Activated CD4-positive, CD25-positive, alpha-beta regulatory T cell (primary cell): Measurements from ENCODE around the gene LBH.
A peak's percentile ranks its signal among the peaks of the same experiment; 100 is the strongest.

Experiments used
- DNase-seq, 4 experiments: peaks; one replicate each; lab custom pipeline; 2025; lab: John Stamatoyannopoulos, UW

Gene LBH

DNA sequence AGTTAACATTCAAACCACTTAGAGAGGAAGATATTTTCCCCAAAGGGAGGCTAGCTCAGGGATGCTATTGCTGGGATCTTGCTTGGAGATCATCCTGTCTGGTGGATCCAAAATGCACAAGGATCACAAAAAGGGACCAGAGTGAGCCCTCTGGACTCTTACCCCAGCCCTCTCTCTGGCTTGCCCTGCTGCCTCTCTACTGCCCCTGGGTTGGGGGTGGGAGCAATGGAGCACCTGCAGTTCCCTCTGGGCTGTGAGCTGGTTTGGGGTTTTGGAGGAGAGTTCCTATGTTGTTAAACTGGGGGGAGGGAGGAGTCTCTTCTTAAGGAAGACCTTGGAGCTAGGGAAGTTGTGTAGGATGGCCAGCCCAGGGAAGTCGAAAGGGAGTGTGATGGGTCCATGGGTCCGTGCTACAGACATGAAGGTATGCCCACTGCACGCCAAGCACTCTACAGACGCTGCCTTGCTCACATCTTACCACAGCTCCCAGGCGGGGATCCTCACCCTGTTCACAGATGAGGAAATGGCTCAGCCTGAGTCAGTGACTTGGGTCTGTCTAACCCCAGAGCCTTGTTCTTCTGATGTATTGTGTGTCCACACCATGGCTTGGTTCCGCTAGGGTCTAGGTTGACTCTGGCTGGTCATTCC, 3.8 kb downstream of the LBH start:
- DNase-seq = peak in 3 of 4 experiments; percentile 17 to 37 (median 19)

DNA sequence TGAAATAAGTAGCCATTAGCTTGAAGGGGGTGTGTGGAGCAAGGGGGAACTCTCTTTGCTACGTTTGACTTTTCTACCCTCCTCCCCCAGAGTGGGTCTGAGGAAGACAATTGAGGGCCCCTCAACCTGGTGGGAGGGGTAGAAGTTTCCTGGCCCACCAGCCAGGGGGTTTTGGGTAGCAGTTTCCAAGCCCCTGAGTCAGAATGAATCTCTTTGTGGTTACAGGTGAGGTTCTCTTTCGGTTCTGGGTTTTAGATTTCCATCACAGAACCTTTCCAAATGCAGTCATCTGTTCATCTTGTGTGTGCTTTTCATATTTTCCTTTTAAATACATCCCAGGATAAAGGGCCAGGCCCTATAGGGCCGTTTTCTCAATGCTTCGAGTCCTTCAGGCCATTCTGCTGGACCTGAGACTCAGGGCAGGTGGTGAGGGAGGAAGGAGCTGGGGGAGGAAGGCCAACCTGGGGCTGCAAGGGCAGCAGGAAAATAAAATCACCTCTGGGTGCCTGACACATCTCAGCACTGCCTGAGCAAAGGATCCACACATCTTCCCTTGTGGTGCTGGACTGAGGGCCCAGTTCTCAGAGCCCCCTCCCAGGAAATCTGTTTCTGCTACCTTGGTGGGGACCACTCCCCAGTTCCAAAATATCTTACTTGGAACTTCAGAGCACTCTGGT, 4.7 kb downstream of the LBH start:
- peak in 1 of 4 experiments; percentile 32 for DNase-seq

DNA sequence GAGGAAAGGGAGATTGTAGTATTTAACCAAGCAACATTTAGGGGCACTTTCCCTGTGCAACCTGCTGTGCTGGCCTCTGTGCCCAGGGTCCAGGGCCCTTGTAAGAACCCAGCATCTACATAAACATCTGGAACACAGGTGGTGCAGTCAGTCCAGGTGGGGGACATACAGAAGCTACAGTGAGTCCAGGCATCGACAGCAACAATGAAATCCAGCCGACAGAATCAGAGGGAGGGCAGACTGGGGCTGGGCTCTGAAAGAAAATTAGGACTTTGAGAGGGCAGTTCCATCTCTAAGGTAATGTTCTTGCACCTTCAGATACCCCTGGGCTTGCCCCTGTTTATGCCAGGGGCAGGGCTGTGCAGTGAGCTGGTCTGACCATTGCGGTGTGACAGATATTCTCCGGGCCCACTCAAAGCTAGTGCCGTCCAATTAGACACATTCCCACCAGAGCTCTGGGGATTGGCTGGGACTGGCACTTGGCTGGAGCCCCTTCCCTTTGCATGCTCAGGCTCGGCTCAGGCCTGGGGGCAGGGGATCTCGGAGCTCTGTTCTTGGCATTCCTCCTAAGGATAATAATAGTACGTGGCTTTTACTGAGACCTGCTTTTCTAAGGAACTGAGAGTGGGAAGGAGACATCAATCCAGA, 5.4 kb downstream of the LBH start:
- no peak for DNase-seq

DNA sequence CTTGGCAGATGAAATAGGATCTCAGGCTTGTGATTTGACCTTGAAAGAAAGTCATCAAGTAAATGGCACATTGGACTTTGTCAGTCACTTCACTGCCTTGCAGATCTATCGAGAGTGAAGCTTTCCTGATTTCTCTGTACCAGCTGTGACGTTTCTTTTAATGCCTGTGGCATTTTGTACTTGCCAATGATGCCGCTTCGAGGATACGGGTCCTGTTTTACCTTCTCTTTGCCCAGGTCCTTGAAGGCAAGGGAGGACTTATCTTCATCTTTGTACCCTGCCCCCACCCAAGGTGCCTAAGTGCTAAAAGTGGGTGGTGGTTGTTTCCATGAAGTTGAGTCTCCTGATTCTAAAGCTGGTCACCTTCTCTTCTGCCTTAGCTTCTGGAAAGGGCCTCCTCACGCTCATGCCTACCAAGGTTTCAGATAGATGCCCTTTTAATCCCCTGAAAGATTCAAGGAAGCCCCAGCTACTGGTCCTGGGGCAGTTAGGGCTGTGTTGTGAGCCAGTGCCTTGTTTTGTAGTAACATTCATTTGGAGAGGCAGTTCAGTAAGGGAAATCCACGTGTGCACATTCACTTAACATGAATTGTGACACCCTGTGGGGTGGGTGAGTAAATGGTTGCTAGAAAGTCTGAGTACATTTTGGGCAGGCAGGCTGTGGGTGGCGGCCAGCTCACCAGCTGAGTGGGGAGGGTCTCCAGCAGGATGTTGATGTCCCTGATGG, 6.1 kb downstream of the LBH start:
- DNase-seq = peak in 1 of 4 experiments; percentile 12

DNA sequence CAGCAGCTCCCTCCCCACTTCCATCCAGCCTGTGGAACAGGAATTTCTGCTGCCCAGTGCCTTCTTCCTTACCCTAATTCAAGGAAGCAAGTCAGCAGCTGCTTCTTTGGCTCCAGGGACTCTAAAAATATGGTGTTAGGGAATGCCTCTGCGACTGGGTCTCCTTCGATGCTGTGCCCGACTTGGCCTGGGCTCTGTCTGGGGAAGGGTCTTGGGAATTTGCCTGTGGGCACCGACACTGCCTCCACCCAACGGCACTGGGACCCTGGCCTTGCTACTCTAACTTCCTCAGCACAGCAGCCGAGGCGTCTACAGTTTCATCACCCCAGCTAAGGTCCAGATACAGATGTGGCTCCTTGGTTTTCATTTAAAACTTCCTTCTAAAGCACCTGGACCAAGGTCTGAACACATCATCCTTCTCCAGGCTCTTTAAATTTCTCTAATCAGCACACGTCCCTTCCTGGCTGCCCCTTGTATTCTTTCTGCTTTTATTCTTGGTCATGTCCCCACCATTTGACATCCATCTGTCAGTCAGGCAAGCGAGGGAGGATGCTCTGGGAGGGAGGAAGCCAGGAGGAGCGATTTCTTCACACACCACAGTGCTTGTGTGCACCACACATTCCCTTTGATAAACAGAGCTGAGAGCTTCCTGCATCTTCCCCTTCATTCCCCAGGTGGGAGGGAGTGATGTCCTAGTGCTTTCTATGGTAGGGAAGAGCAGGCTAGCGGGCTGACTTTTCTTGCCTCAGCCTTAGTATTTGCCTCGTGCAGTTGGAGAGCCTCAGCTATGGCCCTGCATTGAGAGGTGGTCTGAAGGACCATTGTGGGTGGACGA, 6.8 kb downstream of the LBH start:
- DNase-seq = no peak

DNA sequence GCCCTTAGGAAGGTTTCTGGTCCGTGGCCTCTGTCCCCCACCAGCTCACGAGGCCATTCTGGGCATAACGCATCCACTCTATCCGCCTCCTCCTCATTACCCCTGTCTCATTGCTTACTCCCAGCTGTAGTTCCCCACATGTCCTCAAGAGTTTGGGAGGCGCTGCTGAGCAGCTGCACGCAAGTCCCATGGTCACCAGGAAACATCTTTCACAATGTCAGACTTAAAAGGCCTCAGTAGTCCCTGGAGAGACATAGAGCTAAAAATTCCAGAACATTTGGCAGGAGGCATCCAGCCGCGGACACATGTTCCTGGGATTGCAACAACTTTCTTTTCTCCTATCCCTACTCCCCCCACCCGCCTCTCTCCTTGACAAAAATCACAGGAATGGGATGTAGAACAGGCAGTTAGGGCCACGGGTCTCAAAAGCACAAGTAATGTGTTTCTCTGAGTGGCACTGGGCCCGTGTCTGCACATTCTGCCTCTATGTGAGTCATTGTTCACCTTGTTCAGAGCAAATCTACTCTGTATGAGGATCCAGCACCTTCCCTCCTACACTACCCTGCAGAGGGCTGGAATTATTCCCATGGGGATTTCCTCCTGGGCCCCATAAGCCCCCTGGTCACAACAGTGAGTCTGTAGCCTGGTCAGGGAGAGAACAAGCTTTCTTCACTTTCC, 8.1 kb downstream of the LBH start:
- DNase-seq = peak; percentile 39 to 64 (median 44)

DNA sequence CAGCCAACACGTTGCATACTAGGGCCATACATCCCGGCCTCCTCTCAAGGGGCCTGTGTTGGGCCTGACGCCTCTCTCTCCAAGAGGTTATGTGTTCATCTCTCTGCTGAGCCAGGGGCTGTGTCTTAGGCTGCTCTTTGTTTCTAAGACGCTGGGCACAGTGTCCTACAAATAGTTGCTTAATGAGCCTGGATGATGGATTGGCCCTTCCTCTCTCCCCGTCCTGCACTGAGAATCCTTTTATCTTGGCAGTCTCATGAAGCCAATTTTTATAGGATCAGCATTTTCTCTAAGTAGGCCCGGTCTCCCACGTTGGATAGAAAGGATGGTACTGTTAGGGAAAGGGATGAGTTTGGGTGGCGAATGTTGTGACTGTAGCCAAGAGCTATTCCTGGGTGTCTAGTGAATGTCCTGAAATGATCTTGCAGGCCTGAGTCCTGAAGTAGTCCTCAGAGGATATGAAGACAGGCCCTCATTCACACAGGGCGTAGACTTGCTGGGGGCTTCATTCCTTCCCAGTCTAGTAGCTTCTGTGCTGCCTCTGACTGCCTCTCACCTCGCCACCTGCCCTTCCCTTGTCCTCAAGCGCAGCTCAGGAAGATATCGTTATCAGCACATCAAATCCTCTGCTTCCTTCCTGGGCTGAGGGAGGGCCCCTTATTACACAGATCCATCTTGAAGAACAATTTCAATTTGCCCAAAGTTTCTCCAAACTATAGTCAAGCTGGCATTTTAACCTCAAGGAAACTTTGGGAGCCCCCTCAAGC, 8.8 kb downstream of the LBH start:
- DNase-seq = no peak

DNA sequence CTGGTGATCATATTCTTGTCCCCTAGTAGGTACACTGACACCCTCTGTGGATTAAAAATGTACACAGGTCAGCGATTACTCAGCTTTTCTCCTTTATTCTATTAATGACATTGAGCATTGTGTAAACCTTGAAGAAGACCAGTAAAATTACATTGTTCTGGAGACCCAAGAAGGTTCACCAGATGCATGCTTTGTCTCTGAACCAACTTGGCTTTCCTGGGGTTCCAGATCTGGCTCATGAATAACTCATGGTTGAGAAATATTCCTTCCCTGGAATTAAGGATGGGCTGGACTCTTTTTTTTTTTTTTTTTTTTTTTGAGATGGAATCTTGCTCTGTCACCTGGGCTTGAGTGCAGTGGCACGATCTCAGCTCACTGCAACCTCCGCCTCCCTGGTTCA, 11.9 kb downstream of the LBH start:
- DNase-seq = no peak

DNA sequence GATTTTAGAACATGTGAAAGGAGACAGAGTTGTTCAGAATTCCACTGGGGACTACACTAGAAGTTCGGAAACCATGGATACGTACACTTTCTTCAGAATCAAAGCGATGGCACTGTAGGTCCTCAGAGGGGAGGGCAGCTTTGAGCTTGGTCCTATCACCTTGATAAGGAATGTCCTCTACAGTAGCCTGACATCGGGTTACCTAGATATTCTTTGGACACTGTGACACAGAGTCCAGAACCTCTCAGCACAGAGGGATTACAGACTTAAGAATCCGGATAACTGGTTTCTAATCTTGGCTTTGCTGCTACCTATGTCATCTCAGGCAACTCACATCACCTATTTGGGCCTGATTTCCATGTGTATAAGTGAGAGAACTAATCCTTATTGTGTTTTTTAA, 14.0 kb downstream of the LBH start:
- no peak for DNase-seq

DNA sequence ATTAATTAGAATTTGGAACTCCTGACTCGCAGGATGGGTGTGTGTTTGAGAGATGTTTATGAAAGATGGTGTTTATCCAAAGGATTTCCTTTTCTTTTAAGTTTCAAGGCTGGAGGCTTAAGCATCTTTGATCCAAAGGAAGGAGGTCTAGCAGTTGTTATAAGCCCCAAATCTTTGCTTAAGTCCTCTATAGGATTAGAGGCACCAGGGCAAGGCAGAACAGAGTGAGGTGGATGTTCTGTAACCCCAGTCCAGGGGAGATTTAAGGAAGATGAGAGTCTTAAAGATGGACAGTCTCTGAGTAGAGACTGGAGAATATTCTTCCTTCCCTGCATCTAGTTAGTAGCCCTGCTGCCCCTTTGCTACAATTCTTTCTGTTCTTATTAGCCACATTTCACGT, 17.5 kb downstream of the LBH start:
- DNase-seq = no peak

DNA sequence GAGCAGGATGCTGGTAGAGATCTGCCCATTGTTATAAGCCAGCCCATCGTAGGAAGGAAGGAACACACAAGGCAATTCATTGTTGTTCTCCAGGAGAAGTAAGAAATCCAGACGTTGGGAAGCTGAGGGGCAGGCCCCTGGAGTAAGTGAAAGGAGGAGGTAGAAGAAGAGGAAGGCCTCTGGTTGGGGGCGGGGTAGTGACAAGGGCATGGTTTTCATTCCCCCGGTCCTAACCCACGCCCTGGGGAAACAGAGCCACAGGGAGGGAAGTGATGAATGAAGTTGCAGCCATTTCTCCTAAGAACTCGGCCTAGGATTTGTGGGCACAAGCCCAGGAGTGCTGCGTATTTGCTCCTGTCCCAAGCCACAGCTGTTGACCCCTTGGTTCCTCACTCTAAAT, 18.0 kb downstream of the LBH start:
- no peak for DNase-seq

DNA sequence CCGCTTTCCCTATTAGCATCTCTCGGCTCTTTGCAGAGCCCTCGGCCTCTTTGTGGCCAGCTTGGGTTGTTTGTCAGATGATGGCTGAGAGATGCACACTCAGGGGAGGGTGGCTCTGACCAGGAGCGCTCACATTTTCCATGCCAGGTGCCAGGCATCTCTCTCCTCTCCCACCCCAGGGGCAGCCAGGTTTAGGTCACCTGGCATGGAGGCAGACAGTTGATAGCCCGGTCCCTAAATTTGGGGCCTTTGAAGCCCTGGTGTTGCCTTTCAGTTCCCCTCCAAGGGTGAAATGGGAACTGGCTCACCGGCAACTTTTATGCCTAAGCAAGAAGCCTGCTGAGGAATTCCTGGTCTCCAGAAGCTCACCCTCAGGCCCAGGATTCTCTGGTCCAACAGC, 19.1 kb downstream of the LBH start:
- DNase-seq = no peak

DNA sequence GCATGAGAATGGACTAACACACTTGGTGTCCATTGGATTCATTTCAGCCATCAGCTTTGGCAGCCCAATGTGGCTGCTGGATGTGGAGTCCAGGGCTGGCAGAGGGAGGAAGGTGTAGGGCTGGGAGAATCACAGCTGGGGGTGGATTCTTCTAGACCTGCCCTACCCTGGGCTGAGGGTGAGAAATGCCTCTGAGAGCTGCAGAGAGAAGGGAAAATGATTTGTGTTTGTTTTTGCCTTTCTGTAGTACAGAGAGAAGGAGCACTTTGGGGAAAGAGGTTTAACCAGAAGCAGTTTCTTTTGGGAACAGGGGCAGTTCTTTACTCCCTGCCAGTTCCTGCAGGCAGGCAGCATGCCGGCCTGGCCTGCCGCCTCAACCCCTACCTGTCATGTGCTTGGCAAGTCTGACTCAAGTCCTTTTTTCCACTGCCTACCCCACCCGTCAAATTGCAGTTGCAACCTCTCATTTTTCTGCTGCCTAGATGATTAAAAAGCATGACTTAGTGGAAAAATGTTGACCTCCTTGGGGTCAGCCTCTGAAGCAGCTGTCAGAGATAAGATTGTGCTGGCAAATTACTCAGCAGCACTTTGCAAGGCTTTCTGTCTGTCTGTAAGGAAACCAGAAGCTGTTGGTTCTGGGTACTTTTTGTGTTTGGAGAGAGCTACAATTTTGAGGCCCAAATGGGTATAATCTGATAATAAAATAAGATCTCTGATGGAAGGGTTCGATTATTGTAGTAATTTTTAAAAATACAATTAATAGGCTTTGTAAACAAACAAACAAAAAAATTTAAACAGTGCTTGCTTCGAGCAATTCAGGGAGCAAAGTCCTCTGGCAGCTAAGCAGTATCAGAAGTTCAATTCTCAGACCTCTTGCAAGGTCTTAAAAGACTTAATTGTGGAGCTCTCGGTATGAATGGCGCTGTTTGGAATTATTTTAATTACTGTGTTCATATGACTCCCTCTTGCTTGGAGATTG, 21.7 kb downstream of the LBH start:
- peak in 2 of 4 experiments; percentile 33 to 34 for DNase-seq

DNA sequence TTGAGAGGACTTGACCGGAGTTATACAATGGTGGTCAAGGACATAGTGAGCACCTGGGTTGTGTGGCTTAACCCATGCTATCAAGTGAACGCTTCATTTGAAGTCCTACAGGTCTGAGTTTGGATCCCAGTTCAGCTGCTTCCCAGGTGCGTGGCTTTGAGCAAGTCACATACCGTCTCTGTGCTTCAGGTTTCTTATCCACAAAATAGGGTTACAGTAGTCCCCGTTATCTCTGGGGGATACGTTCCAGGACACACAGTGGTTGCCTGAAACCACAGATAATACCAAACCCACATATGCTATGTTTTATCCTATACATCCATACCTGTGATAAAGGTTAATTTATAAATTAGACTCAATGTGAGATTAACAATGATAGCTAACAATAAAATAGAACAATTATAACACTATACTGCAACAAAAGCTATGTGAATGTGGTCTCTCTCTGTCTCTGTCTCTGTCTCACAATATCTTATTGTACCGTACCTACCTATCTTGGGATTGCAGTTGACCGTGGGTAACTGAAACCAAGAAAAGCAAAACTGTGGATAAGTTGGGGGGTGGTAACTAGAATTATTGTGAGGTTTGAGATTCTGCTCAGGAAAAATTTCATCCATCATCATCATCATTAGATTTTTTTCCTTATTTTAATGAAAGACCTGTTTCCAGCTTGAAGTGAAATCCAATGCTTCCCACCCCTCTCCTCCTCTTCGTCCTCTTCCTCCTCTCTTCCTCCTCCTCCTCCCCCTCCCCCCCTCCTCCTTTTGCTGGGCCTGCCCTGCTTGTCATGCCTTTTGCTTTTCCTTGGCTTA, 22.7 kb downstream of the LBH start:
- DNase-seq = no peak

DNA sequence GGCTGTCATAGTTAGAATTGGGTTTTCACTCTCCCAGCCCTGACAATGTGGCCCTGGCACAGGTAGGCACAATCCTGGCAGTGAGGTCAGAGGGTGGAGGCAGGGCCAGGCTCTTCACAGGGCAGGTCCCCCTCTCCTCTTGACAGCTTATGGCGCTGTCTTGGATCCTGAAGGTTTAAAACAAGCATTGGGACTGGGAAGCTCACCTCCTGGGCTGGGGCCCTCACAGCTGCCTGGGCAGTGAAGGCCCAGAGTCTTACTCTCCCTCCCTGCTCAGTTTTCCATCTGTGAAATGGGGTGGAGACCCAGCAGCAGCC, 23.3 kb downstream of the LBH start:
- DNase-seq = no peak

DNA sequence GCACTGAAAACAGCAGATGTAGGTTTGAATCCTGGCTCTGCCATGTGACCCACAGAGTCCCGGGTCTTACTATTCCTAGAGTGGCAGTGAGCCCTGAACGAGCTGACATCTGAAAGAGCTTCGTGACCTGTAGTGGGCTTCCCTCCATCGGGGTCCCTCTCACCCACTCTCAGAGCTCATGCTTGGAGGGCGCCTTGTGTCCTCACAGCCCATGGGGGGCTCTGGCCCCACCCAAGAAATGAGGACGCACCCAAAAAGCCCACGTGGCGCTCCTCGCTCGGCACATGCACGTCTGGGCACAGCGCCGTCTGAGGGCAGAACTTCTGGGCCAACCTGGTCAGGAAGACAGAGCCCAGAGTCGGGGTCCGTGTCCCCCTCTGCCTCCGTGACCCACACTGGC, 23.7 kb downstream of the LBH start:
- DNase-seq = no peak

DNA sequence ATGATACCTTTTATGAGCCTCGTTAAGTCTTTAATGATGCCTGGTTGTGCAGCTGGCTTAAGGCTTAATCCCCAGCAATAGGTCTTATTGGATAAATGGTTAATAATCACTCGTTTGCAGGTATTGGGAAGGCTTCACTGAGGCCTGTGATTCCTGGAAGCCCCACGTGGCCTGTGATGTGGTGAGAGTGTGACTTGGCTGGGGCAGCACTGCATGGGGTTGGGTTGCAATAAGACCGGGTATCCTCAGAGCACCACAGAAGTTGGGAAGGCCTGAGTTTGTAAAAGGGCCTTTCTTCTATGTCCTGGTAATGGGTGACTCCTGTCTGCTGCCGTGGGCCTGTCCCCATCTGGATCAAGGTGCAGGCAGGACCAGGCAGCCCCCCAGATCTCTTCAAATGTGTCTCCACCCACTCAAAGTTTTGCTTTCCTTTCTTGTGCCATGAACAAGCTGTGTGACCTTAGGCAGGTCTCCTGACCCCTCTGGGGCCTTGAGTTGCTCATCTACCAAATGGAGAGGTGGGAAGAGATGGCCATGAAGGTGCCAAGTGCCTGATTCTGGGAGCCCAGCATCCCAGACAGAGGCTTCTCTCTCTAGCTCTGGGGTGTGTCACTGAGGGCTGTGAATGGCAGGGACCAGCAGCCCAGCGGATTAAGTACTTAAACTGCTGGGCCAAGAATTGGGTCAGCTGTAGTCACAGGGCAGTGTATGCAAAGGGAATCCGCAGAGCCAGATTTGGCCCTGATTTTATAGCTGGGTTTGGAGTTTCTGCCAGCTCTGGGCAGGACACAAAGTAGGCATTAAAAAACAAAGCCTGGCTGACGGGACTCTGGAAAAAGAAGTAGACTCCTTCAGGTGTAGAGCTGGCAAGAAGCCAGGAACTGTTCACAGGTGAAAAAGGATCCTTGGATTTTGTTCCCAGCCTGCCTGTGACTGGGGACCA, 24.4 kb downstream of the LBH start:
- no peak for DNase-seq
